Stimulated activated CD4-positive, alpha-beta T cell treated with anti-CD3 and anti-CD28 coated beads, Interleukin-4, amount 100 ng/mL, for 1 hour (primary cell): Measurements from ENCODE around the gene C2orf72.
"Not testable (repeated sequence)": the region's sequence is repeated elsewhere in the genome, so short reads cannot be mapped to it uniquely, and the experiment has no call there.

Source experiments
- DNase-seq: peaks from one replicate; pipeline ENCODE4 v3.0.0-alpha.2; 2020

The C2orf72 gene

GRCh38 chr2:231015926-231016325 lies 21.4 kb upstream of the C2orf72 start:
- no peak for DNase-seq

DNA sequence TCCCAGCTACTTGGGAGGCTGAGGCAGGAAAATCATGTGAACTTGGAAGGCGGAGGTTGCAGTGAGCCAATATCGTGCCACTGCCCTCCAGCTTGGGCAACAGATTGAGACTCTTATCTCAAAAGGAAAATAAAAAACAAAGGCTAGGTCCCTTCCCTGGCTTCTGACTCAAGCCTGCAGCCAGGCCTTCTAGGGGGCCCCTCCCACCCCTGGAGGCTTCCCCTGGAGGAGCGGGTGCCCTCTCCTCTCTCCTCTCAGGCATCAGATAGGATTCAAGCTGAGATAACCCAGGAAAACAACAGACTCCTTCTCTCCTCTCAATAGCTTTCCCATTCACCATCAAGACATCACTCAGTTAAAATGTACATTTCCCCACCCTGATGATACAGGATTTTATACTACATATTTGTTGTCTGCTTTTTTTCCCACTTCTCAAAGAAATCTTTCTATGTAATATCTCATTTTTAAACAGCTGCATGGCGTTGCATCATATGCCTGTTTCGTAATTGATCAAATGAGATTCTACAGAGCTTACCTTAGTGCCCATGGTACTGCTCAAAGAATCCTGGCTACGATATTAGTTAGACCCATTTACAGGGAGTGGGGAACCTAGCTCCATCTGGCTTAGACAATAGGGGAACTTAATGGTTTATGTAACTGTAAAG lies 20.6 kb upstream of the C2orf72 start:
- DNase-seq = no peak

DNA sequence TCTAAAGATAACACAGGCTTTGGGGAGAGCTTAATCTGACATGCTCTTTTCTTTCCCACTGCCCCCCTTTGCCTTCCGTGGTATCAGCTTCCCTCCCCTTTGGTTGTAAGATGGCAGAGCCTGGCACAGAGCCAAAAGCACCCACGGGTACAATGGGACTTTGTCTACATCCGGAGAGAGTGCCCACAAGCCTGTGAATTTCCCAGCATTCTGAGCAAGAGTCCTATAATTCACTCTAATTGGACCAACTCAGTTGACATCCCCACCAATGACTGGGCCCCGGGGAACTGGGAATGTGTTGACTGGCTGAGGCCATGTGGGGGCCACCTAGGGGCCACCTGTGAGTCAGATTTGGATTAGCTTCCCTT lies 20.1 kb upstream of the C2orf72 start:
- DNase-seq = no peak

GRCh38 chr2:231018184-231018583 lies 19.1 kb upstream of the C2orf72 start:
- no peak for DNase-seq

DNA sequence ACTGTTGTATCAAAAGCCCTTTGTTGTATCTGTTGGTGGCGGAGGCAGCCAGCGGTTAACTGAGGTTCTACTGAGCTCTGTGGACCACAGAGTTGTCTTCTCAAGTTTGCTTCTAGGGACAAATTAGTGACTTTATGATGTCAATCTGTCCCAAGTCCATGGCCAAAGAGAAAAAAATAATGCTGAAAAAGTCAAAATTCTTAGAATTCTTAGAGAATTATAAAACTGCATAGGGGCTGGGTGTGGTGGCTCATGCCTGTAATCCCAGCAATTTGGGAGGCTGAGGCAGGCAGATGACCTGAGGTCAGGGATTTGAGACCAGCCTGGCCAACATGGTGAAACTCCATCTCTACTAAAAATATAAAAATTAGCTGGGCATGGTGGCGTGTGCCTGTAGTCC lies 12.3 kb upstream of the C2orf72 start:
- DNase-seq = not testable (repeated sequence)

DNA sequence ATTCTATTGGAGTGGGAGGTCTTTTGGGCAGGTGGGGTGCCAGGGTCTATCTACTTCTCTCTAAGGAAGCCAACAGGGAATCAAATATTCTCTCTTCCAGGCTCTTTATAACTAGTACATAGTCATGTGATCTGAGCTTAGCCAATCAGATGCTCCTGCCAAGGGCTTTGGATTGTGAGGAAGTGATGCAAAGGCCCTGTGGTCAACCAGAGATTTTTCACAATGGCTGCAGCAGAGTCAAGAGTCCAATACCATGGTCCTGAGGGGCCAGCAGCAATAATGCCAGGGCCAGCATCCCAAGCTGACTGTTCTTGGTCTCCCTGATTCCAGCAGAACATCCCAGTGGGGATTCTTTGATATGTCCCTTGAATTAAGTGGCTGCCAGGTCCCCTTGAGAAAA lies 8.4 kb upstream of the C2orf72 start:
- DNase-seq = no peak

- DNase-seq = no peak
Measured at GRCh38 chr2:231029563-231029962, 7.8 kb upstream of the C2orf72 start.

GRCh38 chr2:231030725-231031124 lies 6.6 kb upstream of the C2orf72 start:
- DNase-seq = no peak

DNA sequence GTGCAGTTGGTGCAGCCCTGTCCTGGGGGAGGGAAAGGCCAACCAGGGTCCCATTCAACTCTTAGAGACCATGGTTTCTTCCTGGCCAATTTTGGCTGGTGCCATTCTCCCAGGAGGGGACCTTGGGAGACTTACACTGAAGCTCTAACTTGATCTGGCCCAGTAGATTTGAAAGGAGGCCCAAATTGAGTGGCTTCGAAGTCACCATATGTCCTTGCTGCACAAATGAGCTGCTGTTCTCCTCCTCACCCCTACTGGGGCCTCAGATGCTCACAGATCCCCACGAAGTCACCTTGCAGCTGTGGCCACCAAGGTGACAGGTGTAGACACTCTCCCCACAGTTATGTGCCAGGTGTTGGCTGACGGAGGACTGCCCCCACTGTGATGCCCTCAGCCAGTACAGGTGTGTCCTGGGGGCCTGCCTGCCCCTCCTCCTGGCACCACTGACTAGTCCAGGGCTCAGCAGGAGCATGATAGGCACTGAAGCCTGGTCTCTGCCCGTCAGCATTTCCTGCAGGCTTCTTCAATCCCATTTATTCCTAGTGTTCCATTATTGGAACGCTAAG lies 4.7 kb upstream of the C2orf72 start:
- DNase-seq = no peak

GRCh38 chr2:231033147-231034132 lies 3.9 kb upstream of the C2orf72 start:
- DNase-seq = no peak

DNA sequence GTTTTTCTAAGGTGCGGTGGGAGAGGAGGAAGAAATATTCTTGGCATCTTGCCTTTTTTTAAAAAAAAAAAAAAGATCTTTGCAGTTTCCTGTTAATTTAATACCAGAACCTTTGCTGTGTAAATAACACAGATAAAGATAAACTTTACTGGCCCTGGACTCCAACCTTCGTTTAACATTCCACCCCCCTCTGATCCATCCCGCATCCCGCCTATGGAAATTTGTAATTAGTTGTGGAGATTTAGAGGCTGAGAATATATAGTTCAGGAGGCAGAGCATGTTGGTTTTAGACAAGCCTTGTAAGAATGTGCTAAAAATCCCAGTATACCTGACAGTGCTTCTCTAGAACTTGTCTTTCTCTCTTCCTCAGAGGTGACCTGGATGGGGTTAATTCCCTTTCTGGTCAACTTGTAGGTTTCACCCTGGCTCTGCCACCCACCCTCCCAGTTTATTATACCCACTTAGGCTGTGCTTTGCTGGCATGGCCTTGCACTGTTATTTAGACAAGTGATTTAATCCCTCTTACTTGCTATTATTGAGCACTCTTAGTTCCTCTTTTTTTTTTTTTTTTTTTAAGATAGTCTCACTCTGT lies 2.9 kb upstream of the C2orf72 start:
- no peak for DNase-seq

- DNase-seq = no peak
Measured at GRCh38 chr2:231036131-231036530, 1.2 kb upstream of the C2orf72 start.

GRCh38 chr2:231036578-231037106 lies 681 bp upstream of the C2orf72 start:
- no peak for DNase-seq

- no peak for DNase-seq
Measured at GRCh38 chr2:231037731-231038482, 584 bp downstream of the C2orf72 start.

DNA sequence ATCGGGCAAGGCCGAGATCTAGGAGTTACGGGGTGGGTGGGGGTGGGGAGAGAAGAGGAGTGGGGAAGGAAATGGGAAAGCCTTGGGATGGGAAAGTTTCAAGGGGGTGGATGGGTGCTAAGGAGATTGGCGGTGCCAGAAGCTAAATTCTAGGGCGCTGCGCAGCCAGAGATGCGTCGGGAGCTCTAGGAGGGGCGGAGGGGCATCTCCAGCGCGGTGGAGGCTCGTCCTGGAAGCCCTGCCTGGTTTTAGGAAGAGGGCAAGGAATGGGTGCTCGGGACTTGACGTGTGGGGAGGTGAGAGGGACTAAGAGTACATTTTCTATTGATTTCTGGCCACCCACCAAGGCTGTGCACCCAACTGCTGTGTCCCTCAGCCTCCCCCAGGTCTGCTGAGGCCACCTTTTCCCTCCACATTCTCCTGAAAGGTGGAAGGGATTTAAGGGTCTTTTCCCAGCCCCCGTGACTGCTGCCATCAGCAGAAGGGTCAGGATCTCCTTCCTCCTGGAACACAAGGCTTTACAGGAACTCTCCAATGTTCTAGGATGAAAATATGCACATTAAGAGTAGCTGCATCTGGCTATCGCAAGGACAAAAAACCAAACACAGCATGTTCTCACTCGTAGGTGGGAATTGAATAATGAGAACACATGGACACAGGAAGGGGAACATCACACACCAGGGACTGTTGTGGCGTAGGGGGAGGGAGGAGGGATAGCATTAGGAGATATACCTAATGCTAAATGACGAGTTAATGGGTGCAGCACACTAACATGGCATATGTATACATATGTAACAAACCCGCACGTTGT lies 1.4 kb downstream of the C2orf72 start:
- no peak for DNase-seq

- DNase-seq = no peak
Measured at GRCh38 chr2:231039294-231039664, 2.0 kb downstream of the C2orf72 start.

- no peak for DNase-seq
Measured at GRCh38 chr2:231039821-231040364, 2.6 kb downstream of the C2orf72 start.

DNA sequence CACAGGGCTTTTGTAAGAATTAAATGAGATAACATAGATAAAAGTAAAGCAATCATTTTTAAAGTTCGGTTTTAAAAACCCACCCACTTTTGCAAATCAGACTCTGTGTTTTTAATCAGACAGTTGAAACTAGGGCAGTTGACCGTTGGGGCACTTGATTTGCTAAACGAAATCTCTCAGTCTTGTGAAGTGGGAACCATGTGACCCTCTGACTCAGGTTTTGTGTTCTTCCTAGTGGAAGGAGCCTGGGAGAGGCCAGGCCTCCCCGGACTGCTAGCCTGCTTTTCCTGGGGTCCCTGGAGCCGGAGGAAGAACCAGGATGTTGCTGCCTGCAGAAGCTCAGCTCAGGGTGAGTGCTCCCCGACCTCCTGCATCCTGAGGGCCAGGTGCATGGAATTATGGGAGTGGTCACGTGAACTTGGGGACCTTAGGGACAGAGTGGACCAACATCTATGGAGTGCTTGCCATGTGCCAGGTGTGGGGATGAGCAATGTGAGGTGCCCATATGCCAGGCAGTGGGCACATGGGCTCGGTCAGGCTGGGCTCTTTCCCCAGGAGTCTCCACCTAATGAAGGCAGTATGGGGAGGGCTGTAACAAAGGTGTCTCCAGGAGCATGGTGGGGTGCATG lies 3.9 kb downstream of the C2orf72 start:
- DNase-seq = no peak

DNA sequence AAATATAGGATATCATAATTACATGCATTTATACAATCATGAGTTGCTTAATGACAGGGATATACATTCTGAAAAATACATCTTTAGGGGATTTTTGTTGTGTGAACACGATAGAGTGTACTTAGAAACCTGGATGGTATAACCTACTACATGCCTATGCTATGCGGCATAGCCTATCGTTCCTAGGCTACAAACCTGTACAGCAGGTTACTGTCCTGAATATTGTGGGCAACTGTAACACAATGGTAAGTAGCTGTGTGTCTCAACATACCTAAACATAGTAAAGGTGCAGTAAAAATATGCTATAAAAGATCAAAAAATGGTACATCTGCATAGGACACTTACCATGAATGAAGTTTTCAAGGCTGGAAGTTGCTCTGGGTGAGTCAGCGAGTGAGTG lies 6.5 kb downstream of the C2orf72 start:
- DNase-seq = no peak

- no peak for DNase-seq
Measured at GRCh38 chr2:231046916-231047273, 9.6 kb downstream of the C2orf72 start.
